ENCODE results near the gene FMNL2.

FMNL2 gene

DNA sequence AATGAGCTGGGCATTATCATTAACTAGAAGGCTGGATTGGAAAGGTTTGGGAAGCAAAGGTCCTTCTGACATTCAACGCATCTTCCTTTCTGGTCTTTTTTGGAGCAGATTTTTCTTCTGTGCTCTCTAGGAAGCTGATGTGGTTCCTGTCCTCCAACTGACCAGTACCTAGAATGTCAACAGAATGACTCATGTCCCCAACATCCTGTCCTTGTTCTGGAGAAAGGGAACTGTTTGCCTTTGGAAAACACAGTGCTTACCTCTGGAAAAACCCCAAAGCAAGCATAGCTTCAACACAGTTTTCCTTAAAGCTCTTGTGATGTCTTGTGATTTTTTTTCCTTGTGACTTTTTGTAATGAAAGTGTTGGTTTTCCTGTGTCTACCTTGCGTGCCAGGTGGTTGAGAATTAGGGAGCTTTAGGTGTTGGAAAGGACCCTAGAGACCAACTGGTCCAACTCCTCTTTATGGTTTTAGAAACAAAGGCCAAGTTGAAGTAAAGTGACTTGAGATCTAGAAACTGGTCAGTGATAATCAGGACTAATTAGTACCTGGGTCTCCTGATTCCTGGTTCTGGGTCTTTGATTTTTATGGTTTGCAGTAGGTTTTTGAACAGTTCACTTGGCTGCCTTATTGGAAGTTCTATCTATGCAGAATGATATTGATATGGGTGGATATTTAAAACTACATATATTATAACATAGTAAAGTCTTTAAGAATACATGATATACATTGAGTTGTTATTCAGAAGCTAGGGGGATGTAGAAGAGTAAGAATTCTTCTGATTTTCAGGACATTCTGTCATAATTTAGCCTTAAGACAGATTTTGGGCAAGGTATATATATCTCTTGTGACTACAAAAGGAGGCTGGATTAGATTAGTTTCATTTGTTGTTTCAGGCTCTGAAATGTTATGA, 70.5 kb downstream of the FMNL2 start:
- no peaks in the 10 kb centered on the region for H3K36me3 ChIP-seq
- no peak overlapping the region for H3K27ac ChIP-seq
- TF ChIP-seq, protein P1, sequence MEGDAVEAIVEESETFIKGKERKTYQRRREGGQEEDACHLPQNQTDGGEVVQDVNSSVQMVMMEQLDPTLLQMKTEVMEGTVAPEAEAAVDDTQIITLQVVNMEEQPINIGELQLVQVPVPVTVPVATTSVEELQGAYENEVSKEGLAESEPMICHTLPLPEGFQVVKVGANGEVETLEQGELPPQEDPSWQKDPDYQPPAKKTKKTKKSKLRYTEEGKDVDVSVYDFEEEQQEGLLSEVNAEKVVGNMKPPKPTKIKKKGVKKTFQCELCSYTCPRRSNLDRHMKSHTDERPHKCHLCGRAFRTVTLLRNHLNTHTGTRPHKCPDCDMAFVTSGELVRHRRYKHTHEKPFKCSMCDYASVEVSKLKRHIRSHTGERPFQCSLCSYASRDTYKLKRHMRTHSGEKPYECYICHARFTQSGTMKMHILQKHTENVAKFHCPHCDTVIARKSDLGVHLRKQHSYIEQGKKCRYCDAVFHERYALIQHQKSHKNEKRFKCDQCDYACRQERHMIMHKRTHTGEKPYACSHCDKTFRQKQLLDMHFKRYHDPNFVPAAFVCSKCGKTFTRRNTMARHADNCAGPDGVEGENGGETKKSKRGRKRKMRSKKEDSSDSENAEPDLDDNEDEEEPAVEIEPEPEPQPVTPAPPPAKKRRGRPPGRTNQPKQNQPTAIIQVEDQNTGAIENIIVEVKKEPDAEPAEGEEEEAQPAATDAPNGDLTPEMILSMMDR (IDR thresholded peaks at IDR 0.05) = no peak
- no peak overlapping the region for H3K4me3 ChIP-seq (ENCODE audit: low read depth in 1 of 2, low read length in 1 of 2)
- H3K4me1 ChIP-seq (ENCODE audit: control insufficient read depth in 1 of 2, insufficient read depth in 1 of 2, low read depth in 1 of 2, low read length in 1 of 2) = peaks cover 5 to 6% of the 10 kb centered on the region in 2 experiments
- no peaks in the 10 kb centered on the region for H3K9me3 ChIP-seq
- no peaks in the 10 kb centered on the region for H3K27me3 ChIP-seq

DNA sequence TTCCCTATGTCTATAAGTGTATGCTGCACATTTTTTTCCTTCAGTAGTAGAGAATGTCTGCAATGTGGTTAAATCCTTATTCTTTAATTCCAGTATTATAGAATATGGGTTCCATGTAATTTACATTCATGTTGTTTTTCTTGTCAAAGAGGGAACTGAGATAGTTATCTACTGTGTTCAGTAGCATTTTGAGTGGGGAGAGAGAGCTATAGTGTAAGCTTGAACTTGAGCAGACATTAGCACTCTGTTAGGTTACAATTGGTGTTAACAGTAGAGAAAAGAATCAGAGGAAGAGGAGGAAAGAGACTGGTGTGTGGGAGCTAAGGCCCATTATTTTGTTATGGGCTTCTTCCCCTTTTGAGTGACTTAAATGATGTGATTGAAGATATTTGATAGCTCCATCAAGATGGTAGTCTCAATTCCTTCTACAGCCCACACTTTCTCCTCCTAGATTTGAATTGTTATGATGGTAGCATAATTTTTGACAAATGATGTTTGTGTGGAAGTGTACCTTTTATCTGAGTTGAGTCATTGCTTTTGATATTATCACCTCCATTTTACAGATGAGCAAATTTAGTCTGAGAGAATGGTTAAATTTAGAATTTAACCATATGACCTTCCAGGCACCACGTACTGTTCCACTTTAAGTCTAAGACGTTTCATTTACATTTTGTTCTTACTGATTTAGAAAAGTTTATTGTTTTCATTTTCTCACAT, 71.3 kb downstream of the FMNL2 start:
- TF ChIP-seq, protein P1 (IDR thresholded peaks at IDR 0.05) = no peak
- H3K27ac ChIP-seq = no peak overlapping the region
- H3K9me3 ChIP-seq = no peaks in the 10 kb centered on the region
- H3K4me1 ChIP-seq (ENCODE audit: control insufficient read depth in 1 of 2, insufficient read depth in 1 of 2, low read depth in 1 of 2, low read length in 1 of 2) = peaks cover 13 to 15% of the 10 kb centered on the region in 2 experiments
- H3K27me3 ChIP-seq = no peaks in the 10 kb centered on the region
- no peaks in the 10 kb centered on the region for H3K36me3 ChIP-seq
- no peak overlapping the region for H3K4me3 ChIP-seq (ENCODE audit: low read depth in 1 of 2, low read length in 1 of 2)

DNA sequence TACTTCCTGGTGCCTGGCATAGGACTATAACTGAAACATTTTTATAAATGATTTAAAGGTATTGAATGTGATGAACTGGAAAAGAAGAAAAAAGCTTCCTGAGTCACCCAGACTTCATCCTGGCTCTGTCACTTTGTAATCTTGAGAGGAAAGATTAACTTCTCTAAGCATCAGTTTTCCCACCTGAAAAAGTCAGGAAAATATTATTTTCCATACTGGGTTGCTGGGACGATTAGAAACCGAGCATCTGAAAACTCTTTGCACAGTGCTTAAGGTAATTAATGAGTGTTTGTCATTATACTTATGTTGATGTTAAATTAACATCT, 71.8 kb downstream of the FMNL2 start:
- H3K27ac ChIP-seq = no peak overlapping the region

DNA sequence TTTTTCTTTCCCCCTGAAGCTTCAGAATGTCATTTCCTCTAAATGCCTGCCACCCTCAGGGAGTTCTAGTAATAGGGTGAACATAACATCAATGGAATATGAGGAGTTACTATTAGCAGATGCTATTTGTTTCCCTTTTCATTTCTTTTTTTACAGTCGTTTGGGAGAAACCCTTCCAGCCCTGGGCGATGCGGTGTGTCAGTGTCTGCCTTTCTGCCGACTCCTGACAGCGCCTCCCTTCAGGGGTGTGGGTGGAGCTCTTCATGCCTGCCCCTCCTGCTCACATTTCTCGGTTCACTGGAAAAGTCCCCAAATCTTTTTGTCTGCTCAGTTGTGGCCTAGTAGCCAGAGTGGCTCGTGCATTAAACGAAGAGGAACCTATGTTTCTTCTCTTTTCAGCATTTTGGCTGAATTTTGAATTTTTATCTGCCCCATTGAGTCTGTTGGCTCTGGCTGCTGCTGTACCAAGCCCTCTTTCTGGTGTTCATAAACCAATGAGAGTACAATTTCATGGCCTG, 72.3 kb downstream of the FMNL2 start:
- TF ChIP-seq, protein P1 (IDR thresholded peaks at IDR 0.05) = no peak
- H3K27ac ChIP-seq = no peak overlapping the region
- H3K4me1 ChIP-seq (ENCODE audit: control insufficient read depth in 1 of 2, insufficient read depth in 1 of 2, low read depth in 1 of 2, low read length in 1 of 2) = peaks cover 19 to 21% of the 10 kb centered on the region in 2 experiments
- H3K9me3 ChIP-seq = no peaks in the 10 kb centered on the region
- no peak overlapping the region for H3K4me3 ChIP-seq (ENCODE audit: low read depth in 1 of 2, low read length in 1 of 2)
- H3K27me3 ChIP-seq = no peaks in the 10 kb centered on the region
- H3K36me3 ChIP-seq = no peaks in the 10 kb centered on the region

More for the DNA sequence above, 71.8 kb downstream of the FMNL2 start:
- Histone ChIP-seq H3K9me3 (no peaks in the 10 kb centered on the region), H3K36me3 (no peaks in the 10 kb centered on the region), H3K4me1 (ENCODE audit: control insufficient read depth in 1 of 2, insufficient read depth in 1 of 2, low read depth in 1 of 2, low read length in 1 of 2) (peaks cover 18 to 20% of the 10 kb centered on the region in 2 experiments), H3K4me3 (ENCODE audit: low read depth in 1 of 2, low read length in 1 of 2) (no peak overlapping the region), H3K27me3 (no peaks in the 10 kb centered on the region)
- TF ChIP-seq, protein P1 (IDR thresholded peaks at IDR 0.05) = no peak

DNA sequence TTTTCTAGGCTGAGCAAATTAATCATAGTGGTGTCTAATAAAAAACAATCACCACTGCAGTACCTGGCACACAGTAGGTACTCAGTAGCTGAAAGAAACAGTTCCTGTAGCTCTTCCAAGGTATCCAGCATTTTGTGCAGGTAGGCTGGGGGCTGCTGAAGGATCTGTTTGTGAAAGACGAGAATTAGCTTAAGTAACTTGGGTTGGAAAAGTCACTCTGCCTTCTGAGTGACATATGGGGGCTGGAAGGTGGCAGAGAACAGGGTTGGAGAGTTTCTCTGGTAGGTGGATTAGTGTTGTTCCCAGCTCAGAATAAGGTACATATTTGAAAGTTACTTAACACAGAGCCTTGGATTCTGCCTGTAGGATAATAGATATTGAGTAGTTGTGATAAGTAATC, 72.8 kb downstream of the FMNL2 start:
- H3K27me3 ChIP-seq = no peaks in the 10 kb centered on the region
- H3K36me3 ChIP-seq = no peaks in the 10 kb centered on the region
- no peaks in the 10 kb centered on the region for H3K9me3 ChIP-seq
- no peak overlapping the region for H3K27ac ChIP-seq
- no peak overlapping the region for H3K4me3 ChIP-seq (ENCODE audit: low read depth in 1 of 2, low read length in 1 of 2)
- H3K4me1 ChIP-seq (ENCODE audit: control insufficient read depth in 1 of 2, insufficient read depth in 1 of 2, low read depth in 1 of 2, low read length in 1 of 2) = peaks cover 19 to 21% of the 10 kb centered on the region in 2 experiments
- TF ChIP-seq, protein P1 (IDR thresholded peaks at IDR 0.05) = no peak

Data from neutrophil (primary cell).